Hepatic stellate cell (primary cell): ENCODE data around the gene NANOS1.

Source experiments
- DNase-seq: peaks from one replicate; pipeline ENCODE4 v3.0.0; 2011; ENCODE audit warnings: low spot score

Gene NANOS1

GRCh38 chr10:119060107-119060506, 30.6 kb downstream of the NANOS1 start:
- DNase-seq: no peak

GRCh38 chr10:119061352-119061751, 31.8 kb downstream of the NANOS1 start:
- no peak for DNase-seq

DNA sequence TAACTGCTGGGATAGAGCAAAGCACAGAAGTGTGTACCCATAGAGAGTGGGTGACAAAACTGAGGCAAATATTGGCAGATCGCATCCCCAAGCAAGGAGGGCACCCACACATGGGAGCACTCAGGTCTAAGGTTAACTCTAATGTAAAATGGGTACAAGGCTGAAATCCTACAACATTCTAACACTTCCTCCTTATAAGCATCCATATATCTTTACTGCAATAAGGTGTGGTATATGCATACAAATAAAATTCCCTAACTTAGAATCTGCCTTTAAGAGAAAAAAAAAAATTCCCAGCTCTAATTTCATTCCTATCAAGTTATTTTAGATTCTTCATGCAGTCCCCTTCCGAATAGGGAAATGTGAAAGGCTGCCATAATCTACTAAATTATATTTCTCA, 32.4 kb downstream of the NANOS1 start:
- no peak for DNase-seq

- no peak for DNase-seq
Observed at GRCh38 chr10:119070395-119071165, 41.1 kb downstream of the NANOS1 start.

GRCh38 chr10:119073584-119073983, 44.1 kb downstream of the NANOS1 start:
- DNase-seq: no peak

DNA sequence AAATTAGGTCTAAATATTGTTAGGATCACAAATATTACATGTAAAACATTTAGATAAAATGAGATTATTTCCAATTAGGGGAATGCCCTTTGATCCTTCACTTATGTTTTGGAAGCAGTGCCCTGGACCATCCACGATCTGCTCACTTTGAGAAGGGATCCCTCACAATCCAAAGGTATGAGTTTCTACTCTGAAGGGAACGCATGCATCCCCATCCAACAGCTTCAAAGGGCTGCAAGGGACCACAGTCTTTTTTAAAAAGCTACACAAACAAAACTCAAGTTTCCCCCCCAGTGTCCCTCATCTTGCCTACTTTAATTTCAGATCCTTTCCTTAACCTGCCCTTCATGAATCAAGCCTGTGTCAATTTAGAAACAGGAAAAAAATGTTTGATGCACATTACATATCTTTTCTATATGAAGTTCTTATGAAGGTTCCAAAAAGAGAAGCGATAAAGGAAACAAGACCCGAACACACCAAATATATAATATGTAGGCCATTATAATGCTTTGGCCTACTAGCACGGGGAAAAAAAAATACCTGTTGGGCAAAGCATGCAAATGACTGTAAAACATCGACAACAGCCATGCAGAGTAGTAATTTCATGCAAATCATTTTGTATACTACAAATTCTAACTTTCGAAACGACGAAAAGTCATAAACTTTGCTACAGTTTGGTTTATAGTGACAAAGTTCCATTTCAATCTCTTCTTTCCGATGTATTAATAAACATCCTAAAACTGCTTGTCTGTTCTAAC, 49.1 kb downstream of the NANOS1 start:
- DNase-seq: no peak

- DNase-seq: peak; percentile 91
Observed at GRCh38 chr10:119079599-119080520, 50.3 kb downstream of the NANOS1 start.

GRCh38 chr10:119080521-119081259, 51.2 kb downstream of the NANOS1 start, which contains the start of gene EIF3A:
TSS of gene EIF3A (minus strand) at chr10:119080817. CDS start at chr10:119080676, 141 bp downstream.
- DNase-seq: peak; percentile 91
